B cell (primary cell): Measurements from ENCODE around the gene PDE4C. TPM values are rescaled to one million over a fixed set of nuclear protein-coding genes. Genes with fewer than 3 reads are reported as not detected.
A peak's percentile ranks its signal among the peaks of the same experiment; 100 is the strongest.

Experiments used
- ATAC-seq: fragments of 200-7000 bp; cut with Tn5 transposase; one replicate; pipeline ENCODE4 v1.10.0; 2021; ENCODE audit warnings: low read depth, mild to moderate bottlenecking, moderate number of reproducible peaks, moderate library complexity
- CTCF ChIA-PET: fragments of 350-600 bp; sonication (Branson Sonifier 250); formaldehyde crosslinking; loops from one replicate; lab custom pipeline; 2021; ENCODE audit warnings: antibody characterized with exemption, inconsistent platforms; lab: Charles Lee
- POLR2A ChIA-PET: fragments of 350-600 bp; sonication (Branson Sonifier 250); formaldehyde crosslinking; loops from one replicate; lab custom pipeline; 2021; ENCODE audit warnings: antibody characterized with exemption; lab: Charles Lee
- DNase-seq: peaks from one replicate; pipeline ENCODE4 v3.0.0; 2013
- H2AFZ ChIP-seq: 2 replicates; pipeline ENCODE4 v1.6.1; 2012; ENCODE audit warnings: mild to moderate bottlenecking, low read depth, low read length; ENCODE audit not compliant: insufficient read depth, poor library complexity, severe bottlenecking
- H3K27ac ChIP-seq, 2 donors: 1 replicate in 1 of 2; 2 replicates in 1 of 2; pipeline ENCODE4 v1.5.1; 2012 to 2013; ENCODE audit warnings: low read length in 2 of 2, mild to moderate bottlenecking in 2 of 2, moderate library complexity in 1 of 2
- H3K27me3 ChIP-seq, 4 experiments: fragments of 200-600 bp in 1 of 4; sonication (generic) in 1 of 4; replicated peaks in 1 of 4; 1 replicate in 2 of 4; 2 replicates in 2 of 4; pipeline versions ENCODE4 v1.6.1 to v1.7.0; 2013 to 2016; ENCODE audit warnings: low read length in 3 of 4, mild to moderate bottlenecking in 2 of 4, mixed read lengths in 1 of 4, moderate library complexity in 1 of 4; ENCODE audit not compliant: insufficient read depth in 4 of 4, control insufficient read depth in 3 of 4; ENCODE audit errors: control extremely low read depth in 1 of 4
- H3K36me3 ChIP-seq, 2 experiments: replicated peaks in 1 of 2; 1 replicate in 1 of 2; 2 replicates in 1 of 2; pipeline versions ENCODE4 v1.6.1 to v1.7.1; 2013; ENCODE audit warnings: low read length in 1 of 2; ENCODE audit not compliant: insufficient read depth in 2 of 2, control insufficient read depth in 1 of 2; ENCODE audit errors: control extremely low read depth in 1 of 2, extremely low read depth in 1 of 2
- H3K4me1 ChIP-seq, 2 donors: fragments of 200-600 bp in 1 of 2; sonication (generic) in 1 of 2; 1 replicate in 1 of 2; 2 replicates in 1 of 2; pipeline versions ENCODE4 v1.5.1 to v1.6.1; 2013 to 2017; ENCODE audit warnings: low read length in 2 of 2; ENCODE audit not compliant: control insufficient read depth in 2 of 2, insufficient read depth in 2 of 2
- H3K4me2 ChIP-seq: replicated peaks from 2 replicates; pipeline ENCODE3; 2012; ENCODE audit warnings: mild to moderate bottlenecking, low read depth, low read length; ENCODE audit not compliant: poor library complexity, severe bottlenecking
- H3K4me3 ChIP-seq, 5 experiments: fragments of 200-600 bp in 1 of 5; sonication (generic) in 1 of 5; 1 replicate in 3 of 5; 2 replicates in 2 of 5; pipeline versions ENCODE4 v1.5.1 to v1.7.0; 2011 to 2016; ENCODE audit warnings: low read length in 4 of 5, mild to moderate bottlenecking in 4 of 5, low read depth in 2 of 5, control low read depth in 1 of 5, moderate library complexity in 1 of 5; ENCODE audit not compliant: insufficient read depth in 1 of 5; ENCODE audit errors: control extremely low read depth in 1 of 5, extremely low read depth in 1 of 5
- H3K79me2 ChIP-seq: fragments of 200-600 bp; sonication (generic); one replicate; pipeline ENCODE4 v1.6.0; 2016; ENCODE audit warnings: low read length; ENCODE audit not compliant: control insufficient read depth, insufficient read depth
- H3K9ac ChIP-seq: fragments of 200-600 bp; sonication (generic); 2 replicates; pipeline ENCODE4 v1.6.1; 2017; ENCODE audit warnings: mild to moderate bottlenecking, low read length, moderate library complexity
- H3K9me3 ChIP-seq, 3 donors: one replicate each; pipeline versions ENCODE4 v1.6.1 to v1.7.1; 2013; ENCODE audit warnings: low read length in 2 of 3; ENCODE audit not compliant: control insufficient read depth in 2 of 3, insufficient read depth in 1 of 3; ENCODE audit errors: control extremely low read depth in 1 of 3
- H4K20me1 ChIP-seq: 2 replicates; pipeline ENCODE4 v1.6.0; 2012; ENCODE audit warnings: mild to moderate bottlenecking, low read length; ENCODE audit not compliant: insufficient read depth, control insufficient read depth, poor library complexity, severe bottlenecking
- H3K27ac Mint-ChIP-seq: one replicate; pipeline ENCODE4 v1.8.0; 2021; ENCODE audit warnings: mixed read lengths
- H3K27me3 Mint-ChIP-seq: one replicate; pipeline ENCODE4 v1.8.0; 2021; ENCODE audit warnings: mixed read lengths
- H3K4me1 Mint-ChIP-seq: one replicate; pipeline ENCODE4 v1.8.0; 2021; ENCODE audit warnings: mixed read lengths
- H3K4me3 Mint-ChIP-seq: one replicate; pipeline ENCODE4 v1.8.0; 2021; ENCODE audit warnings: mixed read lengths
- H3K9me3 Mint-ChIP-seq: one replicate; pipeline ENCODE4 v1.8.0; 2022; ENCODE audit warnings: mixed read lengths; ENCODE audit not compliant: insufficient read depth
- CTCF ChIP-seq: fragments of 200-600 bp; IDR thresholded peaks from one replicate; pipeline ENCODE4 v1.8.0; 2022; ENCODE audit warnings: antibody characterized with exemption, mild to moderate bottlenecking
- EZH2 ChIP-seq: IDR thresholded peaks from 2 replicates; pipeline ENCODE4 v1.6.1; 2012; ENCODE audit warnings: borderline replicate concordance, low read depth, mild to moderate bottlenecking, moderate library complexity, low read length; ENCODE audit not compliant: insufficient read depth, poor library complexity, severe bottlenecking
- WGBS: methylation state at CpG from one replicate; pipeline ENCODE4 v1.1.5; 2013; ENCODE audit warnings: missing lambda C conversion rate; ENCODE audit not compliant: insufficient coverage; 5-methylcytosine and 5-hydroxymethylcytosine counted together
- intact Hi-C: fragments of 100-400 bp; cut with micrococcal nuclease; formaldehyde crosslinking; loops from one replicate; pipeline ENCODE4 v1.10.0; 2022
- polyA plus RNA-seq: library from polyadenylated mRNA; depleted of rRNA; stranded (reverse); fragments of >200 nt; gene quantifications from 2 replicates; pipeline ENCODE4 v1.2.3, GENCODE V29; 2012
- total RNA-seq, 2 donors: library from RNA; stranded (reverse); fragments of 120-200 nt in 1 of 2; gene quantifications; 1 replicate in 1 of 2; 2 replicates in 1 of 2; pipeline versions ENCODE4 v1.2.3 to v1.2.4, GENCODE V29; 2013 to 2022

PDE4C gene
- total and polyA plus RNA-seq, 2 donors (not counting 1 experiment from before 2014, with no cell fraction given): not detected

DNA sequence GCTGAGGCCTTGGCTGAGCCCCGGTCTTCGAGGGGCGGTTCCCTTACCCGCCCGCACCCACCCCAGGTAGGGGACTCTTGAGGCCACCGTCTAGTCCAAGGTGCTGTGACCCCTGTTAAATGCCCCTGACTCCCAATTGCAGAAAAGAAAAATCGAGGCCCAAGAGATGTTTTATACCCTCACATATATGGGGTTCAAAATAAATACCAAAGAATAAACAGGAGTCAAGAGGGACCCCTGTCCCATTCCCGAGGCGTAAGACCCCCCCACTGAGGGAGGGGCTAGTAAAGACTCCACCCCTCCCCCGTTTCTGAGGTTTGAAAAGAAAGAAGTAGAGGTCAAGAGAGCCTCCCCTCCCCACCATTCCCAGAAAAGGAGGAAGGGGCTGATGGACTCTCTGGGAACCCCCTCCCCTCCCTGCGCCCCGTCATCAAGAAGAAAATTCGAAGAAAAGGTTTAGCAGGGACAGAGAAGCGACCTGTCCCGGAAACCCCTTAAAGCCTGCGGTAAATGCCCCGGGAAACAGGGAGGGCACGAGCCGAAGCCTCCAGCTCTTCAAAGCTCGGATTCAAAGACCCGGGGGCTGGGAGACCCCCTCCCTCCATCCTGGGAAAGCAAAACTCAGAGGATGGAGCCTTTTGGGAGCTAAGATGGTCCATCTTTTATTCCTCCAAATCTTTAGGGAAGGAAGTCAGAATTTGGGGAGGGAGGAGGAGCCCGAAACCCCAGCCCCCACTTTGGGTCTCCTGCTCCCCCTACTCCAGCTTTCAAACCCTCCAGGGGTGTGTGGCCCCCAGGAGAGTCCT is 21.6 kb downstream of the PDE4C start:
- peak overlapping the region; percentile 86 to 98 for H3K27ac ChIP-seq
- no peaks in the 10 kb centered on the region for H3K9me3 ChIP-seq
- ChIA-PET POLR2A (interaction anchor here (0.5 to 3.9 kb wide), 20 partner anchors 7 to 259 kb away, joined by 3 to 27 read pairs (median 4); partner anchors contain the start of genes LSM4 and MPV17L2), CTCF (interaction anchor here (0.7 to 11.5 kb wide), 14 partner anchors 12 to 266 kb away, joined by 3 to 152 read pairs (median 5); partner anchors contain the start of genes IFI30, LSM4, MPV17L2 and SSBP4)
- DNase-seq (peak; percentile 80), ATAC-seq (peak; percentile 29)
- intact Hi-C loops: loop anchor here (1.0 to 5.0 kb wide), 11 partner anchors 12 to 628 kb away; partner anchors contain the start of genes IFI30, JUND and UPF1
- Mint-ChIP-seq H3K27me3 (peaks cover 6% of the 10 kb centered on the region), H3K4me3 (peak overlapping the region; percentile 95), H3K27ac (peak overlapping the region; percentile 96), H3K4me1 (peaks cover 28% of the 10 kb centered on the region), H3K9me3 (no peaks in the 10 kb centered on the region)
- peaks cover 0 to 5% (median 1%) of the 10 kb centered on the region in 4 experiments for H3K27me3 ChIP-seq
- peaks cover 15 to 29% of the 10 kb centered on the region in 2 donors for H3K4me1 ChIP-seq
- H3K4me2 ChIP-seq: peak overlapping the region; percentile 95
- H3K36me3 ChIP-seq: peaks cover 0 to 5% of the 10 kb centered on the region in 2 experiments
- H3K9ac ChIP-seq: peak overlapping the region; percentile 82
- peaks cover 26% of the 10 kb centered on the region for H3K79me2 ChIP-seq
- peak overlapping the region; percentile 74 to 94 (median 91) for H3K4me3 ChIP-seq
- under 1% methylated on average over 16 of the region's 22 CpGs for WGBS
- peak overlapping the region; percentile 73 for H2AFZ ChIP-seq
- no peak for TF ChIP-seq EZH2
- no peak for TF ChIP-seq CTCF
- H4K20me1 ChIP-seq: no peaks in the 10 kb centered on the region
